ENCODE measurements around the gene SORBS1.

SORBS1 gene

GRCh38 chr10:95508730-95509129, 52.4 kb downstream of the SORBS1 start:
- Histone ChIP-seq H3K9ac (ENCODE audit: low read length) (no peak overlapping the region), H3K4me3 (ENCODE audit: low read length) (no peak overlapping the region), H3K27ac (ENCODE audit: low read length) (no peak overlapping the region), H4K20me1 (ENCODE audit: insufficient read depth, low read length) (no peaks in the 10 kb centered on the region), H3K4me1 (ENCODE audit: low read length) (no peaks in the 10 kb centered on the region), H2AFZ (ENCODE audit: low read length) (no peak overlapping the region), H3K36me3 (replicated peaks; ENCODE audit: insufficient read depth, low read length) (no peaks in the 10 kb centered on the region), H3F3A (ENCODE audit: insufficient read depth, low read length) (no peaks in the 10 kb centered on the region), H3K9me3 (replicated peaks; ENCODE audit: insufficient read depth, low read length) (no peaks in the 10 kb centered on the region), H3K79me2 (ENCODE audit: low read length) (no peaks in the 10 kb centered on the region), H3K9me2 (replicated peaks; ENCODE audit: insufficient read depth, low read length) (no peaks in the 10 kb centered on the region), H3K4me2 (ENCODE audit: low read depth, low read length) (no peak overlapping the region), H3K27me3 (replicated peaks; ENCODE audit: insufficient read depth, low read length) (no peaks in the 10 kb centered on the region)
- TF ChIP-seq EZH2phosphoT487 (IDR thresholded peaks at IDR 0.05; ENCODE audit: low read length) (no peak), CTCF (IDR thresholded peaks at IDR 0.05; ENCODE audit: low read length) (no peak), EZH2 (optimal IDR thresholded peaks at IDR 0.05; ENCODE audit: low read depth, low read length) (no peak)
- no peak for DNase-seq

- Histone ChIP-seq H3K4me2 (ENCODE audit: low read depth, low read length) (no peak overlapping the region), H3K9ac (ENCODE audit: low read length) (no peak overlapping the region), H3F3A (ENCODE audit: insufficient read depth, low read length) (no peaks in the 10 kb centered on the region), H3K79me2 (ENCODE audit: low read length) (no peaks in the 10 kb centered on the region), H3K36me3 (replicated peaks; ENCODE audit: insufficient read depth, low read length) (no peaks in the 10 kb centered on the region), H3K4me1 (ENCODE audit: low read length) (no peaks in the 10 kb centered on the region), H3K4me3 (ENCODE audit: low read length) (no peak overlapping the region), H2AFZ (ENCODE audit: low read length) (no peak overlapping the region), H3K9me2 (replicated peaks; ENCODE audit: insufficient read depth, low read length) (no peaks in the 10 kb centered on the region), H4K20me1 (ENCODE audit: insufficient read depth, low read length) (no peaks in the 10 kb centered on the region), H3K27me3 (replicated peaks; ENCODE audit: insufficient read depth, low read length) (no peaks in the 10 kb centered on the region), H3K27ac (ENCODE audit: low read length) (no peak overlapping the region), H3K9me3 (replicated peaks; ENCODE audit: insufficient read depth, low read length) (no peaks in the 10 kb centered on the region)
- no peak for DNase-seq
- TF ChIP-seq CTCF (IDR thresholded peaks at IDR 0.05; ENCODE audit: low read length) = no peak
- TF ChIP-seq EZH2 (optimal IDR thresholded peaks at IDR 0.05; ENCODE audit: low read depth, low read length) = no peak
- no peak for TF ChIP-seq EZH2phosphoT487 (IDR thresholded peaks at IDR 0.05; ENCODE audit: low read length)
Observed at GRCh38 chr10:95506056-95506737, 55.0 kb downstream of the SORBS1 start.

- TF ChIP-seq CTCF (IDR thresholded peaks at IDR 0.05; ENCODE audit: low read length) (no peak), EZH2phosphoT487 (IDR thresholded peaks at IDR 0.05; ENCODE audit: low read length) (no peak), EZH2 (optimal IDR thresholded peaks at IDR 0.05; ENCODE audit: low read depth, low read length) (no peak)
- no peaks in the 10 kb centered on the region for H3K4me1 ChIP-seq (ENCODE audit: low read length)
- no peaks in the 10 kb centered on the region for H3K9me2 ChIP-seq (replicated peaks; ENCODE audit: insufficient read depth, low read length)
- no peaks in the 10 kb centered on the region for H3K9me3 ChIP-seq (replicated peaks; ENCODE audit: insufficient read depth, low read length)
- H3K79me2 ChIP-seq (ENCODE audit: low read length) = no peaks in the 10 kb centered on the region
- no peak overlapping the region for H3K9ac ChIP-seq (ENCODE audit: low read length)
- H2AFZ ChIP-seq (ENCODE audit: low read length) = no peak overlapping the region
- no peak overlapping the region for H3K4me2 ChIP-seq (ENCODE audit: low read depth, low read length)
- H3K4me3 ChIP-seq (ENCODE audit: low read length) = no peak overlapping the region
- no peak overlapping the region for H3K27ac ChIP-seq (ENCODE audit: low read length)
- DNase-seq = no peak
- H3K36me3 ChIP-seq (replicated peaks; ENCODE audit: insufficient read depth, low read length) = no peaks in the 10 kb centered on the region
- no peaks in the 10 kb centered on the region for H3F3A ChIP-seq (ENCODE audit: insufficient read depth, low read length)
- no peaks in the 10 kb centered on the region for H4K20me1 ChIP-seq (ENCODE audit: insufficient read depth, low read length)
- no peaks in the 10 kb centered on the region for H3K27me3 ChIP-seq (replicated peaks; ENCODE audit: insufficient read depth, low read length)
Observed at GRCh38 chr10:95505641-95506040, 55.5 kb downstream of the SORBS1 start.
